Raji (cell line): Measurements from ENCODE around the gene RINT1.

ENCODE experiments used
- POLR2A ChIP-seq: IDR thresholded peaks from 2 replicates; pipeline ENCODE4 v1.6.1; 2011; ENCODE audit warnings: low read depth, low read length, control low read depth; ENCODE audit not compliant: insufficient read depth

Gene RINT1

DNA sequence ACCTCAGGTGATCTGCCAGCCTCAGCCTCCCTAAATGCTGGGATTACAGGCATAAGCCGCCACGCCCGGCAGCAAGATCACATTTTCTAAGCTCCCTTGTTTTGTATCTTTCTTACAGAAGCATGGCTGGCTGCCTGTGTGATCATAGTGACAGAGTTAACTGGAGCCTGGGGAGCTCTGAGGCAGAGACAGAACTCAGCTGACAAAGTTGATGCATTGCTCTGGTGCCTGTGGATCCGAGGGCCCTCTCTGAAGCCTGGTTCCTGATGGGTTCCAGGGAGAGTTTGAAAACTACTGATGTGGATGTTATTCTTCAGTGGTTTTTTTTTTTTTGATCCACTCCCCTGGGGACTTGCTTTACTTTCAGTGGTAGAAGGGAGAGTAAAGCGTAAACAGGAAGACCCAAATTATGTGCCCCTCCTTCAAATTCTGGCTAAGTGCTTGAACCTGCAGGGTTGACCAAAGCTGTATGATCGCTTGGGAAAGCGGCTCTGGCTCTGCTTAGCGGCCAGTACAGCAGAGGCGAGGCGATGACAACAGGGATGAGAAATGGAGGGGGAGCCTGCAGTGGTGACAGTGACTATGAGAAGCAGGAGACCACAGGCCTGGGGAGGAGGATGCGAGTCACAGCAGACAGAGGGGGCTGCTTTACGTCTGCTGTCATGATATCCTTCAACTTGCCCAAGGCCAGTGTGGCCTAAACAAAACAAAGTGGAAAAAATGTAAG, 56.1 kb downstream of the RINT1 start:
- no peak for TF ChIP-seq POLR2A

GRCh38 chr7:105589356-105590077, 57.5 kb downstream of the RINT1 start:
- TF ChIP-seq POLR2A: no peak

DNA sequence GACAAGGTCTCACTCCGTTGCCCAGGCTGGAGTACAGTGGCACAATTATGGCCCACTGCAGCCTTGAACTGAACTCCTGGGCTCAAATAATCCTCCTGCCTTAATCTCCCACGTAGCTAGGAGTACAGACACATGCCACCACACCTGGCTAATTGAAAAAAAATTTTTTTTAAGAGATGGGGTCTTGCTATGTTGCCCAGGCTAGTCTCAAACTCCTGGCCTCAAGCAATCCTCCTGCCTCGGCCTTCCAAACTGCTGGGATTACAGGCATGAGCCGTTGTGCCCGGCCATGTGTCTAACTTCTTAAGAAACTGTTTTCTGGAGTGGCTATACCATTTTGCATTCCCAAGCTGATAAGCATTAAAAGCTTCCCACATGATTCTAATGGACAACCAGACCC, 58.8 kb downstream of the RINT1 start:
- no peak for TF ChIP-seq POLR2A

GRCh38 chr7:105591522-105591921, 59.5 kb downstream of the RINT1 start:
- no peak for TF ChIP-seq POLR2A

GRCh38 chr7:105594034-105594433, 62.0 kb downstream of the RINT1 start:
- no peak for TF ChIP-seq POLR2A

- TF ChIP-seq POLR2A: no peak
These were observed 64.9 kb downstream of the RINT1 start for GRCh38 chr7:105596866-105597265.

GRCh38 chr7:105599551-105599950, 67.5 kb downstream of the RINT1 start:
- no peak for TF ChIP-seq POLR2A

DNA sequence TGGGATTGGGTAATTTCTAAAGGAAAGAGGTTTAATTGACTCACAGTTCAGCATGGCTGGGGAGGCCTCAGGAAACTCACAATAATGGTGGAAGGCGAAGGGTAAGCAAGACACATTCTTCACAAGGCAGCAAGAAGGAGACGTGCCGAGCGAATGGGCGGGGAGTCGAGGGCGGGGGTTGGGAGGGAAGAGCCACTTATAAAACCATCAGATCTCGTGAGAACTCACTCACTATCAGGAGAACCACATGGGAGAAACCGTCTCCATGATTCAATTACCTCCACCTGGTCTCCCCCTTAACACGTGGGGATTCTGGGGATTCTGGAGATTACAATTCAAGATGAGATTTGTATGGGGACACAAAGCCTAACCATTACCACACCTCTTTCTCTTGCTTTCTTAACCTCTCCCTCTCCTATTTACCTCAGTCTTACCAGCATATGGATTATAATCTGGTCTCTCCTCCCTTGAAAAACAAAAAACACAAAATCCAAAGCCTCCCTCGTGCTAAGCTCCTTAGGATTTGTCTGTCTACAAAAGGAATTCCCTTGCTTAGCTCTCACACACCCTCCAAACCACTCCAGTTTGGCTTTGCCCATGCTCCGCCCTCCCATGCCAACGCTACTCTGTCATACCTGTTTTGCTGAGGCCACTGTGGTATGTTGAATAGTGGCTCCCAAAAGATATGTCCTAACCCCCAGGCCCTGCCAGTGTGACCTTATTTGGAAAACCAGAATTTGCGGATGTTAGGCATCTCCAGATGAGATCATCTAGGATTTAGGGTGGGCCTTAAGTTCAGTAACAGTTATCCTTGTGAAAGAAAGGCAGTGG, 68.9 kb downstream of the RINT1 start:
- TF ChIP-seq POLR2A: no peak

- TF ChIP-seq POLR2A: no peak
These were observed 70.6 kb downstream of the RINT1 start for GRCh38 chr7:105602325-105603305.

- no peak for TF ChIP-seq POLR2A
These were observed 78.3 kb downstream of the RINT1 start for GRCh38 chr7:105610165-105610930.

DNA sequence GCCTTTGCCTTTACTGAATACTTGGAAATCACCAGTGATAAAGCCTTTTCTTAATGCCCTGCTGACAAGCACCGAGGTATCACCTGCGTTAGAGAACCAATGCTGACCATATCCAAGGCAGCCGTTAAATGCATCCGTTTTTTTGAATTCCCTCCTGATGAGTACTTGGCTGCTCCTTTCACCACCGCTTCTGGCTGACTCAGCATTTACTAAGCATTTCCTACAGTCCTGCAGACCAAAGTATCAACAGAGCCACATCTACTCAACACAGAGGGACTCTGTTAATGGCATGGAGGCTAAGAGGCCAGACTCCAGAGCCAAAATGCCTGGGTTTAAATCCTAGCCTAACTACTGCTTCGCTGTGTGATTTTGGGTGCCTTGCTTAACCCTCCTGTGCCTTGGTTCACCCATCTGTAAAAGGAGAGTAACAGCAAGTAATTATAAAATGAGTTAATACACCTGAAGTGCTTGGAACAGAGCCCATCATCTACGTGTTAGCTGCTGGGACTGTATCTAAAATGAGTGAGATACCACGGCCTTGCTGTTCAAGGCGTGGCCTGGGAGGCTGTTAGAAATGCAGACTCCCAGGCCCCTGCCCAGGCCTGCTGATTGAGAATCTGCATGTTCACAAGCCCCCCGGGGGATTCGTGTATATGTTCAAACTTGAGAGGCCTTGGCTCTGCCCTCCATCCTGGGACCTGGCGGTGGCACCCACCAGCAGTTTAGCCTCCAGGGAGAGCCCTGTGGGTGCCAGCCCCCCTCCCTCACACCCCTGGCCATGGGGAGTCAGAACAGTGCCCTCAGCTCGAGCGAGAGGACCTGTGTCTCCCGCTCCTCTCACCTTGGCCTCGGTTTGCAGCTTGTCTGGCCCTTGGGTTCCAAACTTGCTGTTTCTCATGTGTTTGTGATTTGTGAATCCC, 80.1 kb downstream of the RINT1 start:
- TF ChIP-seq POLR2A: no peak

DNA sequence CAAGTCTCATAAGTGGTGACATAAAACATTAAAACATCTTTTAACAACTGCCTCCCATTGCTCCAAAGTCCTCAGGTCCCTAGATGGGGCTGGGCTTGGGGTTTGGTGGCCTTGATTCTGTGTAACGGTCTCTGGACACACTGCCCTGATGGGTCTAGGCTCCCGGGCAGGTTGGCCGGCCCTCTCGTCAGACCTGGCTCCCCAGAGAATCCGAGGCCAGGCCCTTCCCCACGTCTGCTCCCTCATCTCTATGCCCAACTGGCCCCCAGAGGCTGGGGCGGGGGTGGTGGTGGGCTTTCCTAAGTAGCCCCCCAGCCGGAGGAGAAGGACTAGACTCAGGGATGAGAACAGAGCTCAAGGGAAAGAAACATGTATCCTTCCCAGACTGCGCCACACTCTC, 80.8 kb downstream of the RINT1 start:
- no peak for TF ChIP-seq POLR2A
